SU-DHL-6 (cell line): ENCODE results near the gene PCDH12.

Source experiments
- H2AFZ ChIP-seq: fragments of 200-600 bp; sonication (generic); 2 replicates; pipeline ENCODE4 v1.6.1; 2014; ENCODE audit warnings: low read depth, mild to moderate bottlenecking, moderate library complexity, mixed read lengths, antibody characterized with exemption, low read length; ENCODE audit not compliant: severe bottlenecking
- H3F3A ChIP-seq: fragments of 200-600 bp; shearing (Covaris generic); 2 replicates; pipeline ENCODE4 v1.6.0; 2016; ENCODE audit warnings: antibody characterized with exemption, mild to moderate bottlenecking; ENCODE audit not compliant: insufficient read depth
- H3K27ac ChIP-seq: fragments of 200-600 bp; sonication (generic); 2 replicates; pipeline ENCODE4 v1.5.1; 2016; ENCODE audit warnings: low read depth, mild to moderate bottlenecking, low read length, moderate library complexity, mixed read lengths
- H3K27me3 ChIP-seq: fragments of 200-600 bp; sonication (generic), shearing (Covaris generic); 2 replicates; pipeline ENCODE4 v1.6.0; 2014; ENCODE audit warnings: mild to moderate bottlenecking, low read length
- H3K36me3 ChIP-seq: fragments of 200-600 bp; sonication (generic); 2 replicates; pipeline ENCODE4 v1.6.1; 2014; ENCODE audit warnings: mild to moderate bottlenecking, low read length, mixed read lengths
- H3K4me2 ChIP-seq: fragments of 300-600, 200-600 bp; shearing (Covaris generic), sonication (generic); 2 replicates; pipeline ENCODE4 v1.6.0; 2014; ENCODE audit warnings: low read length, low read depth, mild to moderate bottlenecking; ENCODE audit not compliant: poor library complexity, severe bottlenecking
- H3K4me3 ChIP-seq: fragments of 200-600 bp; sonication (generic); 2 replicates; pipeline ENCODE4 v1.5.1; 2014; ENCODE audit warnings: antibody characterized with exemption, low read length, mild to moderate bottlenecking, mixed read lengths; ENCODE audit not compliant: insufficient read depth, poor library complexity, severe bottlenecking
- H3K79me2 ChIP-seq: fragments of 200-600 bp; sonication (generic); 2 replicates; pipeline ENCODE4 v1.6.1; 2014; ENCODE audit warnings: mild to moderate bottlenecking, low read length, moderate library complexity; ENCODE audit not compliant: insufficient read depth
- H3K9ac ChIP-seq: fragments of 200-600 bp; sonication (generic); 2 replicates; pipeline ENCODE4 v1.7.0; 2014; ENCODE audit warnings: mild to moderate bottlenecking, low read length
- H3K9me2 ChIP-seq: fragments of 200-600 bp; sonication (generic); replicated peaks from 2 replicates; pipeline ENCODE4 v1.6.1; 2014; ENCODE audit warnings: low read length; ENCODE audit not compliant: insufficient read depth
- H3K9me3 ChIP-seq: fragments of 200-600 bp; sonication (generic); 2 replicates; pipeline ENCODE4 v1.6.1; 2014; ENCODE audit warnings: low read length, mixed read lengths; ENCODE audit not compliant: insufficient read depth
- H4K20me1 ChIP-seq: fragments of 200-600 bp; sonication (generic); 2 replicates; pipeline ENCODE4 v1.6.1; 2014; ENCODE audit warnings: low read depth, mild to moderate bottlenecking, antibody characterized with exemption, low read length, moderate library complexity, mixed read lengths
- EZH2phosphoT487 ChIP-seq: fragments of 200-600 bp; sonication (generic), shearing (Covaris generic); conservative IDR thresholded peaks from 2 replicates; pipeline ENCODE4 v1.6.1; 2018; ENCODE audit warnings: mild to moderate bottlenecking, antibody characterized with exemption, low read length, moderate library complexity, mixed read lengths
- TF ChIP-seq, protein P1 (sequence below): fragments of 200-600 bp; sonication (generic); IDR thresholded peaks from one replicate; pipeline ENCODE4 v1.5.1; 2017; ENCODE audit warnings: antibody characterized with exemption, mild to moderate bottlenecking, low read length, moderate library complexity; ENCODE audit not compliant: insufficient read depth, poor library complexity, severe bottlenecking

PCDH12 gene

DNA sequence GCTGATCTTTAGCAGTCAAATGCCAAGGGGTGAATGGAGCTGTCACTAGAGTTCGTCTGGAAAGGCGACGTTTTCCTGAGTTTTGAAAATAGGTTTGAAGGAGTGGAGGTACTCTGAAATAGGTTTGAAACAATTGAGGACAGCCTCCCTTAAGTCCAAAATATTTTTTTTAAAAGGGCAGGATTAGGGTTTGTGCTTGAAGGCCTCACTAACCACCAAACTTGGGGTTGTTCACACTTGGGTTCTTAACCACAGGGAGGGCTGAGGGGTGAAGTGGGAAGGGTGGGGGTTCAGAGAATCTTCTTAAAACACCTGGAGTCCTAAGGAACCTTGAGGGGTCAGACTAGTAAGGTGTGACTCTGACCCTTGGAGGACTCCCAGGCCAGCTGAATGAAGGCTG, 3.5 kb upstream of the PCDH12 start:
- no peaks in the 10 kb centered on the region for H3K36me3 ChIP-seq
- H4K20me1 ChIP-seq: no peaks in the 10 kb centered on the region
- no peak overlapping the region for H3K27ac ChIP-seq
- no peaks in the 10 kb centered on the region for H3K9me2 ChIP-seq
- H3K4me3 ChIP-seq: no peak overlapping the region
- H2AFZ ChIP-seq: peak overlapping the region; percentile 82
- peak overlapping the region; percentile 9; the same call in 1 of the 2 replicates for H3K9ac ChIP-seq
- no peaks in the 10 kb centered on the region for H3K27me3 ChIP-seq
- no peaks in the 10 kb centered on the region; the same call in 1 of the 2 replicates for H3F3A ChIP-seq
- no peak for TF ChIP-seq EZH2phosphoT487
- TF ChIP-seq, protein P1, sequence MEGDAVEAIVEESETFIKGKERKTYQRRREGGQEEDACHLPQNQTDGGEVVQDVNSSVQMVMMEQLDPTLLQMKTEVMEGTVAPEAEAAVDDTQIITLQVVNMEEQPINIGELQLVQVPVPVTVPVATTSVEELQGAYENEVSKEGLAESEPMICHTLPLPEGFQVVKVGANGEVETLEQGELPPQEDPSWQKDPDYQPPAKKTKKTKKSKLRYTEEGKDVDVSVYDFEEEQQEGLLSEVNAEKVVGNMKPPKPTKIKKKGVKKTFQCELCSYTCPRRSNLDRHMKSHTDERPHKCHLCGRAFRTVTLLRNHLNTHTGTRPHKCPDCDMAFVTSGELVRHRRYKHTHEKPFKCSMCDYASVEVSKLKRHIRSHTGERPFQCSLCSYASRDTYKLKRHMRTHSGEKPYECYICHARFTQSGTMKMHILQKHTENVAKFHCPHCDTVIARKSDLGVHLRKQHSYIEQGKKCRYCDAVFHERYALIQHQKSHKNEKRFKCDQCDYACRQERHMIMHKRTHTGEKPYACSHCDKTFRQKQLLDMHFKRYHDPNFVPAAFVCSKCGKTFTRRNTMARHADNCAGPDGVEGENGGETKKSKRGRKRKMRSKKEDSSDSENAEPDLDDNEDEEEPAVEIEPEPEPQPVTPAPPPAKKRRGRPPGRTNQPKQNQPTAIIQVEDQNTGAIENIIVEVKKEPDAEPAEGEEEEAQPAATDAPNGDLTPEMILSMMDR: no peak
- H3K4me2 ChIP-seq: peak overlapping the region; percentile 53
- no peaks in the 10 kb centered on the region for H3K9me3 ChIP-seq
- no peaks in the 10 kb centered on the region for H3K79me2 ChIP-seq

DNA sequence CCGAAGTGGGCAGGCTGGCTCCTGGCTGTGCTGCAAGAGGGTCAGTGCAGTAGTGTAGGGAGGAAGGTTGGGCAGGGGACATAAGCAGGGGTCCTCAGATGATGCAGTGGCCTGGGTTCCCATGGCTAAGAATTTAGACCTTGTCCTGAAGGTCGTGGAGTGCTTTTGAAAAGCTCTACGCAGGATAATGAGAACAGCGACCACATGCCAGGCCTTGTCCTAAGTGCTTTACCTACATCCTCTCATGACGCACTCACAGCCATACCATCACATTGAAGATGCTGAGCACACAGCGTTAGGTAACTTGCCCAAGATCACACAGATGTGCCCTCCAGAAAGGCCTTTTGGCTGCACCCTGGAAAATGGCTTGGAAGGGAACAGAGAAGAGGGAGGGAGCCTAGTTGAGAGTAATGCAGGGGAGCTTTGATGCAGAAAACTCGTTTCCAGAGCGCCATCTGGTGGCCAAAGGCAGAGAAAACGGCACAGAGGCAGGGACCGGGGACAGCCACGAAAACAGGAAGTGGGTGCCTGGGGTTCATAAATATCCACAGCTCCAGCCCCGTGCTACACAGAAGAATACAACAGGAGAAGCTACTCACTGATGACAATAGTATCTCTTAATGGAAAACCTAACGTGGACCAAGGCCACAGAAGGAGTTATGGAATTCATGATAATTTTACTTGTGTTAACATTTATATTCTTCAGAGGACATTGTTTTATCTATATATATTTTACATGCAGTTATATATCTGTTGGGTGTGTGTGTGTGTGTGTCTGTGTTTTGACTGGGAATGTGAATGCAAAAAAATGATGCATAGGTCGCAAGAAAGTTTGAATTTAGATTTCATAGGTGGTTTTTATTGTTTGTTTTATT, 2.7 kb upstream of the PCDH12 start:
- Histone ChIP-seq H3K79me2 (no peaks in the 10 kb centered on the region), H3F3A (no peaks in the 10 kb centered on the region), H3K27ac (no peak overlapping the region), H3K27me3 (no peaks in the 10 kb centered on the region), H2AFZ (peak overlapping the region; percentile 82), H3K4me3 (no peak overlapping the region), H3K9me2 (no peaks in the 10 kb centered on the region), H3K4me2 (peak overlapping the region; percentile 53), H4K20me1 (no peaks in the 10 kb centered on the region), H3K36me3 (no peaks in the 10 kb centered on the region), H3K9me3 (no peaks in the 10 kb centered on the region), H3K9ac (peak overlapping the region; percentile 9; the same call in 1 of the 2 replicates)
- no peak for TF ChIP-seq EZH2phosphoT487
- TF ChIP-seq, protein P1: peak; percentile 83

DNA sequence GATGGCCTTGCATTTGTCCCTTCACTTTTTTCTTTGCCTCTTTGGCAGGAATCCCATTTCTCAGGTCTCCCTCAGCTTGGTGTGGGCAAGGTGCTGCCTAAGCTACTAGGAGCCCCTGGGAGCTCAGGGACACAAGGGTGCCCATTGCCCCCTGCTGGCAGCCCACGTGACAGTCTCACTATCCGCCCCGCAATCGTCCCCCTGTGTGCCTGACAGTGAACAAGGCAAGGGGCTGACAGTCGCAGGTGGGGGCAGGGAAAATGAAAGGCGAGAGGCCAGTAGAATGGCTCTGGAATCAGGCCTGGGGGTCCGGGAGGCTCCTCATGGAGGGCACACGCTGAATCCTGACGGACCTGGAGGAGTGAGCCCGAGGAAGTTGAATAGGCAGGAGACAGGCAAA, 2.0 kb upstream of the PCDH12 start:
- no peak overlapping the region for H2AFZ ChIP-seq
- no peak overlapping the region for H3K9ac ChIP-seq
- no peak overlapping the region for H3K4me2 ChIP-seq
- TF ChIP-seq, protein P1: no peak
- TF ChIP-seq EZH2phosphoT487: no peak
- no peaks in the 10 kb centered on the region for H3K79me2 ChIP-seq
- H3K9me2 ChIP-seq: no peaks in the 10 kb centered on the region
- no peaks in the 10 kb centered on the region for H3K36me3 ChIP-seq
- H3K27ac ChIP-seq: no peak overlapping the region
- H3K4me3 ChIP-seq: no peak overlapping the region
- H3F3A ChIP-seq: no peaks in the 10 kb centered on the region
- no peaks in the 10 kb centered on the region for H3K27me3 ChIP-seq
- H3K9me3 ChIP-seq: no peaks in the 10 kb centered on the region
- H4K20me1 ChIP-seq: no peaks in the 10 kb centered on the region
